GM12874 (cell line): ENCODE results near the gene TLE6.

ENCODE experiments used
- TF ChIP-seq, protein P1 (sequence below): IDR thresholded peaks from 2 replicates; pipeline ENCODE4 v1.5.1; 2011; ENCODE audit warnings: low read depth, mild to moderate bottlenecking, control low read depth, low read length, moderate library complexity; ENCODE audit not compliant: insufficient read depth

Gene TLE6

DNA sequence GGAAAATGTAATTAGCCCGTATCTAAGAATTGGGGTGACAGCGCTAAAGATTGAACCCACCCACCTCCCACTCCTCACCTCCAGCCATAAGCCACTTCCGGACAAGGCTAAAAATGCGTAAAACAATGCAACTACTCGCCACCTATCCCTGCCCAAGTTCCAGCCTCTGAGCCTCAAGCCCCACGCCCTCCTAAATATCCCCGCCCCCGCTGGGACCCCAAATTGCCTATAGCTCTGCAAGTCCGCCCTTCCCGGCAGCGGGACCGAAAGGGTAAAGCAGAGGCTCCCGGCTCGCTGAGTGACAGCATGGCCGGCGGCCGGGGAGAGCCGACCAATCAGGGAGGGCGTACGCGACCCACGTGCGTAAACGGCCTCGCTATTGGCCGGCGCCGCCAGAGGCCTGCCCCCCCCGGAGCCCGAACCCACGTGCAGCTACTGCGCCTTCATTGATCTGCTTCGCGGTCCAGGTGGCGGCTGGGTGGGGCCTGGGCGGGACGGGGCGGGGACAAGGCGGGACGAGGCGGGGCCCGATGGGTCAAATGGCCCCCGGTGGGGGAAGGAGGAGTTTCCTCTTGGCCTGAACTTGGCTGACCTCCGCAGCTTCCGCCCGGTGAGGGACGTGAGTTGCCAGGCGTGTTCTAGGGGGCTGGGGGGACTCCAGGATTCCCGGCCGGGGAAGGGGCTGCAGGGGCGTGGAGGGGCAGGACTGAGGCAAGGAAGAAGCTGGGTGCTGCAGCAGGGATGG, at the start of gene TLE6:
TSS of gene TLE6 (plus strand) at position 564 of the 745 bp plus-strand sequence. CDS start 670 bp downstream, outside the sequence.
- TF ChIP-seq, protein P1, sequence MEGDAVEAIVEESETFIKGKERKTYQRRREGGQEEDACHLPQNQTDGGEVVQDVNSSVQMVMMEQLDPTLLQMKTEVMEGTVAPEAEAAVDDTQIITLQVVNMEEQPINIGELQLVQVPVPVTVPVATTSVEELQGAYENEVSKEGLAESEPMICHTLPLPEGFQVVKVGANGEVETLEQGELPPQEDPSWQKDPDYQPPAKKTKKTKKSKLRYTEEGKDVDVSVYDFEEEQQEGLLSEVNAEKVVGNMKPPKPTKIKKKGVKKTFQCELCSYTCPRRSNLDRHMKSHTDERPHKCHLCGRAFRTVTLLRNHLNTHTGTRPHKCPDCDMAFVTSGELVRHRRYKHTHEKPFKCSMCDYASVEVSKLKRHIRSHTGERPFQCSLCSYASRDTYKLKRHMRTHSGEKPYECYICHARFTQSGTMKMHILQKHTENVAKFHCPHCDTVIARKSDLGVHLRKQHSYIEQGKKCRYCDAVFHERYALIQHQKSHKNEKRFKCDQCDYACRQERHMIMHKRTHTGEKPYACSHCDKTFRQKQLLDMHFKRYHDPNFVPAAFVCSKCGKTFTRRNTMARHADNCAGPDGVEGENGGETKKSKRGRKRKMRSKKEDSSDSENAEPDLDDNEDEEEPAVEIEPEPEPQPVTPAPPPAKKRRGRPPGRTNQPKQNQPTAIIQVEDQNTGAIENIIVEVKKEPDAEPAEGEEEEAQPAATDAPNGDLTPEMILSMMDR, result no peak

DNA sequence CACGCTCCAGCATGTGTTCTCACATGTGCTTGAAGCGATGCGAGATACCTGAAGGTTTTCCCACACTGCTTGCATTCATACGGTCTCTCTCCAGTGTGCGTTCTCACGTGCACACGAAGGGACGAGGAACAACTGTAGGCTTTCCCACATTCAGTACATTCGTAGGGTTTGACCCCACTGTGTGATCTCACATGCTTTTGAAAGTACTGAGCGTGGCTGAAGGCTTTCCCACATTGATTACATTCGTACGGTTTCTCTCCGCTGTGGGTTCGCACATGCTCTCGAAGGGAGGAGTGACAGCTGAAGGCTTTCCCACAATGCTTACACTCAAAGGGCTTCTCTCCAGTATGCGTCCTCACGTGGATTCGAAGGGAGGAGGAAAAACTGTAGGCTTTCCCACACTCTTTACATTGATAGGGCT, 43.9 kb upstream of the TLE6 start:
- TF ChIP-seq, protein P1, result no peak

GRCh38 chr19:2942928-2943640, 34.3 kb upstream of the TLE6 start:
- TF ChIP-seq, protein P1, result no peak

GRCh38 chr19:2944403-2944774, 33.0 kb upstream of the TLE6 start:
- TF ChIP-seq, protein P1, result no peak

DNA sequence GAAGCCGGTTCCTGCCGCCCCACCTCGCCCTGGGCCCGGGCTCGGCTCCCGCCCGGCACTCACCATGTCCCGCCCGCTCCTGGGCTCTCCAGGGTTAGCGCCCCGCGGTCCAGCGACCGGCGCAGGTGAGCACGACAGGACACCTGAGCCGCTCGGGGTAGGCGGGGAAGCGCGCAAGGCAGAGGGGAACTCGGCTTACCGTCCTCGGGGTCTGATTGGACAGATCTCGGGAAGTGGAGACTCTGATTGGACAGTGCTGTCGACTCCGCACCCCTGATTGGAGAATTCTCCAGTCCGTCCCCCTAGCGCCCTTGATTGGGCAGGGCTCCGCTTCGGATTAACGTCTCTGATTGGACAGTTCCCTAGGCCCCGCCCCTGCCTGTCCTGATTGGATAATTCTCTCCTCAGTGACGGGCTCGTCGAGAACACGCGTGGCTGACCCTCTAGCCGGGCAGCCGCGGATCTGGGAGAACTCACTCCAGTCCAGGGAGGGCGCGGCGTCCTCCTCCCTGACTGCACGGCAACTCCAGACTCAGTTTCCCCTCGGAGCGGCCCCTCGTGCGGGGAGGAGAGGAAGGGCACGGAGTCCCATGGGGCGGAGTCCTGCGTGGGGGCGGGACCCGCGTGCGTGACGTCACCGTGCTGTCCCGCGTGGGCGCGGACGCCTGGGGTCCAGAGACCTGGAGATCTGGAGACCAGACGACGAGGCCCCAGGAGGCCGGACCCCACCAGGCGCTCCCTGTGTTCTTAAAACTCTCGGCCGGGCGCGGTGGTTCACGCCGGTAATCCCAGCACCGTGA, 32.4 kb upstream of the TLE6 start, which contains the start of gene ZNF77:
TSS of gene ZNF77 (minus strand) at position 197 of the 800 bp plus-strand sequence. CDS start at position 66, 131 bp downstream.
- TF ChIP-seq, protein P1, result no peak

DNA sequence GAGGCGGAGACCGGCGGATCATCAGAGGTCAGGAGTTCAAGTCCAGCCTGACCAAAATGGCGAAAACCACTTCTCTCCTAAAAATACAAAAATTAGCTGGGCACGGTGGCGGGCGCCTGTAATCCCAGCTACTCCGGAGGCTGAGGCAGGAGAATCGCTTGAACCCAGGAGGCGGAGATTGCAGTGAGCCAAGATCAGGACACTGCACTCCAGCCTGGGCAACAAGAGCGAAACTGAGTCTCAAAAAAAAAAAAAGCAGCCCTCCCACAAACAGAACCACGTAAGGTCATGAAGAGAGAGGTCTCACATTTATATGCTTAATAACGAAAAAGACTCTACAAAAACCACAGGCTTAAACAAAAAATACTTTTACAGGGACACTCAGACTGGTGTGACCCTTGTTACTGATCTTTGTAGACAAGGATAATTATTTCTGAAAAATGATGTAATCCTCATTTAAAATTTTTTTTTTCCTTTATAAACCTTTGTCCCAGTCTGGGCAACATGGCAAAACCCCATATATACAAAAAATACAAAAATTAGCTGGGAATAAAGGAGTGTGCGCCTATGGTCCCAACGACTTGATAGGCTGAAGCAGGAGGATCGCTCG, 31.7 kb upstream of the TLE6 start:
- TF ChIP-seq, protein P1, result no peak
